ENCODE measurements around the gene TEX29.

Gene TEX29

DNA sequence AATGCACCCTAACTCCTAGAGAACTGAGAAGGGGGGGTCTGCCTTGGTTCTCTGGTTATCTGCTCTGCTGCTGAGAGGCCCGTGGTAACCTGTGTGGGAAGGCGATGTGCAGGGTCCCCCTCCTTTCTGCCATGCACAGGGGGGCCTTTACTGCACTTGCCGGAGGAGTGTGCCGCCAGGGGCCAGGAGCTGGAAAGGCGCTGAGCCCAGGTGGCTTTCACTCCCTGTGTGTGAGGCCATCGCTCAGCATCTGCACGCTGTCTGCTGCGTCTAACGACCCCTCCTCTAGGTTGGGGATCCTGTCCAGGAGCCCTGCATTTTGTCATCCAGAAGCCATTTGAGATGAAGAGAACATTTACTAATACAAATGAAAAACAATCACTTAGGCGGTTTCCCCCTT lies 37.0 kb upstream of the TEX29 start:
- Histone ChIP-seq H4K20me1 (ENCODE audit: insufficient read depth) (no peaks in the 10 kb centered on the region), H3K27ac (no peak overlapping the region), H3K4me1 (ENCODE audit: low read depth, poor library complexity, severe bottlenecking) (no peaks in the 10 kb centered on the region), H3K36me3 (ENCODE audit: insufficient read depth) (no peaks in the 10 kb centered on the region), H3K79me2 (ENCODE audit: insufficient read depth, low read depth) (no peaks in the 10 kb centered on the region), H3K27me3 (ENCODE audit: insufficient read depth, low read depth) (no peaks in the 10 kb centered on the region), H2AFZ (ENCODE audit: low read depth) (no peak overlapping the region), H3K4me3 (IDR thresholded peaks at IDR 0.05; ENCODE audit: insufficient read depth, low read depth, low read length) (no peak overlapping the region), H3K9ac (no peak overlapping the region), H3K4me2 (no peak overlapping the region)
- no peak for TF ChIP-seq CTCF (conservative IDR thresholded peaks at IDR 0.05; ENCODE audit: low read depth, low read length)

DNA sequence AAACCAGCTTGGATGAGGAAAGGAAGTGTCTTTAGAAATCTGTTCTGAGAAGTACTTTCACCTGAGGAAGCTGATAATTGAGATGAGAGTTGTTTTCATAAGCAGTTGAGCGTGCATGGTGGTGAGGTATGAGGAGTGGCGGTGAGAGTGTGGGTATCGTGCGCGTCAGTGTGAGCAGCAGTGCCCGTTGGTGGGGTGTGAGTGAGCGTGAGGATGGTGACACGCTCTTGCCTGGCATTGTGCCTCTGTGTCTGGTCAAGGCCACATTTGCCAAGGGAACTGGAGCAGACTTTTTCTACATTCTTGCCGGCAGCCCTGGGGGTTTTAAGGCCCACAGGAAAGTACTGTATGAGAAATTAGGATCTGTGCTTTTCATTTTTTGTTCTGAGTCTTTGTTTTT lies 36.5 kb upstream of the TEX29 start:
- no peak for TF ChIP-seq CTCF (conservative IDR thresholded peaks at IDR 0.05; ENCODE audit: low read depth, low read length)
- Histone ChIP-seq H4K20me1 (ENCODE audit: insufficient read depth) (no peaks in the 10 kb centered on the region), H2AFZ (ENCODE audit: low read depth) (no peak overlapping the region), H3K79me2 (ENCODE audit: insufficient read depth, low read depth) (no peaks in the 10 kb centered on the region), H3K4me3 (IDR thresholded peaks at IDR 0.05; ENCODE audit: insufficient read depth, low read depth, low read length) (no peak overlapping the region), H3K4me1 (ENCODE audit: low read depth, poor library complexity, severe bottlenecking) (no peaks in the 10 kb centered on the region), H3K36me3 (ENCODE audit: insufficient read depth) (no peaks in the 10 kb centered on the region), H3K9ac (no peak overlapping the region), H3K27me3 (ENCODE audit: insufficient read depth, low read depth) (no peaks in the 10 kb centered on the region), H3K27ac (no peak overlapping the region), H3K4me2 (no peak overlapping the region)

DNA sequence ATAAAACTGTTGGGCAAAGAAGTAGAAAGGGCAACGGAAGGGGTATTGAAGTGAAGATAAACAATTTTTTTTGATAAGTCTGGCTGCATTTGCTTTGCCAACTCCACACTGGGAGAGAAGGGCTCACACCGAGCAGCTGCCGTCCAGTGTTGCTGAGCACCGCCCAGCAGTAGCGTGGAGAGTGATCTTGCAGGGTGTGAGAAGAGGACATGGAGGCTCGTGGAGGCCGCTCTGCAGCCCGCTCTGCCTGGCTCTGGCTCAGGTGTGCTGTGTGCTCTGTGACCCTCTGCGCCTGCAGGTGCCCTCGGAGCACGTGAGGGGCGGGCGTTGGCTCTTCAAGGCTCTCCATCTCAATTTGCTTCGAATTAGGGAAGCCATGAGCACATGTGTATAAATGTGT lies 35.9 kb upstream of the TEX29 start:
- no peak overlapping the region for H3K27ac ChIP-seq
- H3K79me2 ChIP-seq (ENCODE audit: insufficient read depth, low read depth), result no peaks in the 10 kb centered on the region
- no peaks in the 10 kb centered on the region for H4K20me1 ChIP-seq (ENCODE audit: insufficient read depth)
- H3K4me1 ChIP-seq (ENCODE audit: low read depth, poor library complexity, severe bottlenecking), result no peaks in the 10 kb centered on the region
- no peak overlapping the region for H3K4me2 ChIP-seq
- H3K27me3 ChIP-seq (ENCODE audit: insufficient read depth, low read depth), result no peaks in the 10 kb centered on the region
- H2AFZ ChIP-seq (ENCODE audit: low read depth), result no peak overlapping the region
- H3K4me3 ChIP-seq (IDR thresholded peaks at IDR 0.05; ENCODE audit: insufficient read depth, low read depth, low read length), result no peak overlapping the region
- H3K36me3 ChIP-seq (ENCODE audit: insufficient read depth), result no peaks in the 10 kb centered on the region
- no peak for TF ChIP-seq CTCF (conservative IDR thresholded peaks at IDR 0.05; ENCODE audit: low read depth, low read length)
- H3K9ac ChIP-seq, result no peak overlapping the region

DNA sequence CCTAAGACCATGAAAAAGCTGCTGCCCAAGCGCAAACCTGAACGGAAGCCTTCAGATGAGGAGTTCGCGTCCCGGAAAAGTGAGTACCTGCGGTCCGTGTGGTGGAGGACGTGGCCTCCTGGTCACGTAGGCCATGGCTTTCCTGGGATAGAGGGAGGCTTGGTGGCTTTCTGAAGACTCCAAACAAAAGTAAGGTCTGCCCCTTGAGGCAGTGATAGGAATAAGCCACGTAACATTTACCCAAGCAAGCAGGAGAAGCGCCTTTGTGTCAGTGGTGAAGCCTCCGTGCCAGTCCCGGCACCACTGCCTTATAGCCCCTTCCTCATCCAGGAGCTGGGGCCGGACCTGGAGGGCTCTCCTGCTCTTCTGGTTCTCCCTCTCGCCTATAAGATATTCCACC lies 34.3 kb upstream of the TEX29 start:
- Histone ChIP-seq H3K27me3 (ENCODE audit: insufficient read depth, low read depth) (no peaks in the 10 kb centered on the region), H2AFZ (ENCODE audit: low read depth) (no peak overlapping the region), H3K27ac (no peak overlapping the region), H3K4me1 (ENCODE audit: low read depth, poor library complexity, severe bottlenecking) (no peaks in the 10 kb centered on the region), H3K4me2 (no peak overlapping the region), H3K79me2 (ENCODE audit: insufficient read depth, low read depth) (no peaks in the 10 kb centered on the region), H3K9ac (no peak overlapping the region), H3K36me3 (ENCODE audit: insufficient read depth) (no peaks in the 10 kb centered on the region), H3K4me3 (IDR thresholded peaks at IDR 0.05; ENCODE audit: insufficient read depth, low read depth, low read length) (no peak overlapping the region), H4K20me1 (ENCODE audit: insufficient read depth) (no peaks in the 10 kb centered on the region)
- no peak for TF ChIP-seq CTCF (conservative IDR thresholded peaks at IDR 0.05; ENCODE audit: low read depth, low read length)

GRCh38 chr13:111286749-111287148 lies 33.7 kb upstream of the TEX29 start:
- Histone ChIP-seq H3K9ac (no peak overlapping the region), H4K20me1 (ENCODE audit: insufficient read depth) (no peaks in the 10 kb centered on the region), H3K79me2 (ENCODE audit: insufficient read depth, low read depth) (no peaks in the 10 kb centered on the region), H3K4me2 (no peak overlapping the region), H3K4me3 (IDR thresholded peaks at IDR 0.05; ENCODE audit: insufficient read depth, low read depth, low read length) (no peak overlapping the region), H2AFZ (ENCODE audit: low read depth) (no peak overlapping the region), H3K27ac (no peak overlapping the region), H3K27me3 (ENCODE audit: insufficient read depth, low read depth) (no peaks in the 10 kb centered on the region), H3K36me3 (ENCODE audit: insufficient read depth) (no peaks in the 10 kb centered on the region), H3K4me1 (ENCODE audit: low read depth, poor library complexity, severe bottlenecking) (no peaks in the 10 kb centered on the region)
- no peak for TF ChIP-seq CTCF (conservative IDR thresholded peaks at IDR 0.05; ENCODE audit: low read depth, low read length)

Data from KMS-11 (cell line).